SW 1271 (cell line): Measurements from ENCODE around the gene EIF3M.
"Not testable (repeated sequence)": the region's sequence is repeated elsewhere in the genome, so short reads cannot be mapped to it uniquely, and the experiment has no call there.

Experiments
- DNase-seq, 2 experiments: peaks; one replicate each; lab custom pipeline; 2025; lab: John Stamatoyannopoulos, UW

EIF3M gene

DNA sequence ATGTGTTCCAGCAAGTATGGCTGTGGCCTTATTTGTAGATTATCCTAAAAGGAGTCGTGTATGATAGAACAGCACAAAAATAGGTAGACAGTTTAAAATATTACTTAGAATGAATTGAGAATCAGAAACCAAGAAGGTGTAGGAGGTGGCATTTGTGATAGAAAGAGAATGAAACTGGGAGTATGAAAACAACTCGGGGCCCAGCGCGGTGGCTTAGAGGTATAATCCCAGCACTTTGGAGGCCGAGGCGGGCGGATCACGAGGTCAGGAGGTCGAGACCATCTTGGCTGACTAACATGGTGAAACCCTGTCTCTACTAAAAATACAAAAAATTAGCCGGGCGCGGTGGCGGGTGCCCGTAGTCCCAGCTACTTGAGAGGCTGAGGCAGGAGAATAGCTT is 12.5 kb downstream of the EIF3M start:
- not testable (repeated sequence) for DNase-seq

DNA sequence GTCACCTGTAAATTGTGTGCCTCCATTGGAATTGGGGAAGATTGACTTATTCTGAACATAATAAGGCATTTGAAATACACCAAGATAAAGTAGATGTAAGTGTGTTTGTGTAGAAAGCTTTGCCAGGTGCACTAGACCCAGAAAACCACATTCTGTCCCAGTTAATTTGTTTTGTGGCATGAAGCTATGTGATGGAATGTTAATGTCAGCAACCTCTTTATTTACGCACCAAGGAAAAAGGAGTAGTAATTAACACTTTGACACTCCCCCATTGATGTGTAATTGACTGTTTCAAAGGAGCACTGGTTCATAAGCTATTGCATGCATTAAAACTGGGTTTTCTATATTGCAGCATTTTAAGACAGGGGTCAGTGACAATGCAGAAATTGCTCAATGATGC is 14.3 kb downstream of the EIF3M start:
- DNase-seq, result no peak

DNA sequence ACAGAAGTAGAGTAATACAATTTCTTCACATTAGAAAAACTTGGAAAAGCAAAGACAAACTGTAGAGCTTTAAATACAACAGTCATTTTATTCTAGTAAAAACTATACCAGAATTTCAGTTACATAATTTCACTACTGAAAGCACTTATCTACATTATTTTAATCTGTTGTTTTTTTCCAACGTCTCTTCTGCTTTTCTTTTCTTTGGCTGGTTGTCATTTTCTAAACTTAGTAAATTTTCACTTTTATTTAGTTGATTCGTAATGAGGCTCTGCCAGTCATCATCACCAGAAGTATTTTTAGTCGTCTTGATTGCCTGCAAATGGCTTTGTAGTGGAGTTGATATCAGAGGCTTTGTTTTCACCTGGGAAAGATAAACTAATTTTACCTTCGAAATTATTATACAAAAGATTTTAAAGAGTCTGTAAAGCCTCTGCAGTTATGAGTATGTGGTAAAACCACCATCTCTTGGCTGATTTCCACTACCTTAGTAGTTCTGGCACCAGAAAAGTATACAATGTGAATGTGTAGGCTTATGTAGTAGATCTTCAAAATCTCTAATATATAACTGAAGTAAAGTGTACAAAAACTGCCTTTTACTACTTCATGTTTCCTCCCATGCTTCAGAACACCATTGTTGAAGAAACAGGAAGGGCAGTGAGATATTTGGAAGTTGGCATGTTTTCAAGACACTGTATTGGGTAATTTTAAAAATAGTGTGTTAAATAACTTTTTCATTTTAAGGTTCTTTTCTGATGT is 19.2 kb downstream of the EIF3M start:
- no peak for DNase-seq

GRCh38 chr11:32606220-32606619 is 22.6 kb downstream of the EIF3M start:
- no peak for DNase-seq

GRCh38 chr11:32608826-32609225 is 25.2 kb downstream of the EIF3M start:
- not testable (repeated sequence) for DNase-seq

GRCh38 chr11:32610797-32611352 is 27.2 kb downstream of the EIF3M start:
- DNase-seq, result no peak

DNA sequence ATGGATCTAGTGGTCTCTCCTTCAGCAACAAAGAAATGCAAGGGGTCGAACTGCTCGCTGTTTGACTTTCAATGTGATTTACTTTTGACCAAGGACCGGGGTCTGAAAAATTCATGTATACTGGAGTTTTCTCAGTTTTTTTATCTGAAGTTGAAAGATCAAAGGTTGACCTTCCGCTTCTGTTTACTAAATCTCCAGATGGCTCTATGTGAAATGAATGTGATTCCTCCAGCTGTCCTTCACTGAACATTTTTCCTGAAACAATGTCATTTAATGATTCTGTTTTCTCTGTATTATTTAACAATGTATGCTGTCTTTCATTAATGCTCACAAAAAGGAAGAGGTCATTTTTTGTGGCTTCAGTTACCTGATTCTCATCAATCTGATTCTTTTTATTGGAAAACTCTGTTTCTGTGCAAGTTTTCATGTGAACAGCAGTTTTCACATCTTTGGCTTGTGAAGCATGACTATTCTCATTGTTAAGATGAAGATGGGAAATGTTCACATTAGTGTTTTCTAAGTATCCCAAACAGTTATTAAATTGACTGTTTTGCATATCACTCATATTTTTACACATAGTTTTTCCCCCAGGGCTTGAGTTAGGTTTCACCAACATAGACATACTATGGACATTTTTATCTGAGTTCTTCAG is 30.0 kb downstream of the EIF3M start:
- DNase-seq, result no peak

GRCh38 chr11:32615422-32615821 is 31.8 kb downstream of the EIF3M start:
- no peak for DNase-seq

- DNase-seq, result no peak
Measured at GRCh38 chr11:32616903-32617302, 33.3 kb downstream of the EIF3M start.

- no peak for DNase-seq
Measured at GRCh38 chr11:32630844-32631243, 47.2 kb downstream of the EIF3M start.

DNA sequence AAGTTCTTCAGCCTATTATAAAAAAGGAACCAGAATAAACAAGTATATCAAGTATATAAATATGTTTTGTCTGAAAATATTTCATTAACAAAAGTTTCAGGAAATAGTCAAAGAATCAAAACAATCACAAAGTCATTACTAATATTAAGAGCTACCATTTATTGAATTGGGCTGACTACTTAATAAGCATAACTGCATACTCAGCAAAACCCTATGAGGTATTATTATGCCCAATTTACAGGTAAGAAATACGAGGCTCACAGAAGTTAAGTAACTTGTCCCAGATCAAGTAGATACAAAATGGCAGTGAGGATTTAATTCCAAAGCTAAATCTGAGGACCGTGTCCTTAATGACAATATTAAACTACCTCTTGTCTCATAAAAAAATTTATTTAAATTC is 52.2 kb downstream of the EIF3M start:
- DNase-seq, result no peak

- DNase-seq, result no peak
Measured at GRCh38 chr11:32641361-32641760, 57.7 kb downstream of the EIF3M start.

- no peak for DNase-seq
Measured at GRCh38 chr11:32643526-32643925, 59.9 kb downstream of the EIF3M start.
